ENCODE results near the gene PTTG1IP.

- TF ChIP-seq POLR2AphosphoS2 (IDR thresholded peaks at IDR 0.05; ENCODE audit: low read depth, low read length) (no peak), PBX3 (IDR thresholded peaks at IDR 0.05; ENCODE audit: insufficient replicate concordance, low read depth, low read length) (no peak), USF1 (IDR thresholded peaks at IDR 0.05; ENCODE audit: borderline replicate concordance, extremely low read length, insufficient read depth, low read depth, low read length) (no peak), YY1 (IDR thresholded peaks at IDR 0.05; ENCODE audit: low read depth, low read length) (no peak), POLR2A (IDR thresholded peaks at IDR 0.05; ENCODE audit: low read depth, low read length) (no peak), CHD1 (IDR thresholded peaks at IDR 0.05; ENCODE audit: low read depth, low read length) (no peak), EZH2 (IDR thresholded peaks at IDR 0.05; ENCODE audit: borderline replicate concordance, control insufficient read depth, low read depth, low read length) (no peak), SUZ12 (IDR thresholded peaks at IDR 0.05; ENCODE audit: unreplicated experiment) (no peak), SP1 (IDR thresholded peaks at IDR 0.05; ENCODE audit: low read depth, low read length) (no peak), RAD21 (IDR thresholded peaks at IDR 0.05; ENCODE audit: insufficient read depth, low read depth, low read length) (no peak), IRF4 (IDR thresholded peaks at IDR 0.05; ENCODE audit: low read depth, low read length) (no peak), CBFB (IDR thresholded peaks at IDR 0.05; ENCODE audit: low read depth) (no peak), REST (IDR thresholded peaks at IDR 0.05; ENCODE audit: low read depth, low read length) (no peak)
- TF ChIP-seq, protein P1, sequence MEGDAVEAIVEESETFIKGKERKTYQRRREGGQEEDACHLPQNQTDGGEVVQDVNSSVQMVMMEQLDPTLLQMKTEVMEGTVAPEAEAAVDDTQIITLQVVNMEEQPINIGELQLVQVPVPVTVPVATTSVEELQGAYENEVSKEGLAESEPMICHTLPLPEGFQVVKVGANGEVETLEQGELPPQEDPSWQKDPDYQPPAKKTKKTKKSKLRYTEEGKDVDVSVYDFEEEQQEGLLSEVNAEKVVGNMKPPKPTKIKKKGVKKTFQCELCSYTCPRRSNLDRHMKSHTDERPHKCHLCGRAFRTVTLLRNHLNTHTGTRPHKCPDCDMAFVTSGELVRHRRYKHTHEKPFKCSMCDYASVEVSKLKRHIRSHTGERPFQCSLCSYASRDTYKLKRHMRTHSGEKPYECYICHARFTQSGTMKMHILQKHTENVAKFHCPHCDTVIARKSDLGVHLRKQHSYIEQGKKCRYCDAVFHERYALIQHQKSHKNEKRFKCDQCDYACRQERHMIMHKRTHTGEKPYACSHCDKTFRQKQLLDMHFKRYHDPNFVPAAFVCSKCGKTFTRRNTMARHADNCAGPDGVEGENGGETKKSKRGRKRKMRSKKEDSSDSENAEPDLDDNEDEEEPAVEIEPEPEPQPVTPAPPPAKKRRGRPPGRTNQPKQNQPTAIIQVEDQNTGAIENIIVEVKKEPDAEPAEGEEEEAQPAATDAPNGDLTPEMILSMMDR (IDR thresholded peaks at IDR 0.05 in 2 of 3, conservative IDR thresholded peaks at IDR 0.05 in 1 of 3; ENCODE audit: control insufficient read depth in 2 of 3, extremely low read depth in 1 of 3, insufficient read depth in 1 of 3, low read depth in 3 of 3, low read length in 3 of 3) = no peak
Observed at GRCh38 chr21:44917446-44918106, 44.1 kb upstream of the PTTG1IP start.
